HEK293T (cell line): ENCODE results near the gene DDX28.

Source experiments
- CTCF ChIA-PET: fragments of 350-600 bp; formaldehyde crosslinking; extraction: SDS; loops from one replicate; lab custom pipeline; 2021; ENCODE audit warnings: antibody characterized with exemption, inconsistent platforms; lab: Yijun Ruan, JAX
- POLR2A ChIA-PET: fragments of 350-600 bp; formaldehyde crosslinking; extraction: SDS; loops from one replicate; lab custom pipeline; 2020; ENCODE audit warnings: antibody characterized with exemption, inconsistent platforms; lab: Yijun Ruan, JAX
- DNase-seq: peaks from one replicate; pipeline ENCODE4 v3.0.0; 2012; ENCODE audit warnings: mixed read lengths; ENCODE audit errors: extremely low spot score
- ARNT ChIP-seq: fragments of 450-650 bp; IDR thresholded peaks from 2 replicates; pipeline ENCODE4 v1.6.1; 2017; ENCODE audit warnings: mild to moderate bottlenecking
- BHLHE40 ChIP-seq: fragments of 450-650 bp; IDR thresholded peaks from 2 replicates; pipeline ENCODE4 v1.6.1; 2016; ENCODE audit warnings: mild to moderate bottlenecking, moderate library complexity, borderline replicate concordance
- CTBP1 ChIP-seq: fragments of 450-650 bp; IDR thresholded peaks from 2 replicates; pipeline ENCODE4 v1.6.1; 2016; ENCODE audit warnings: borderline replicate concordance
- ELF4 ChIP-seq: fragments of 450-650 bp; IDR thresholded peaks from 2 replicates; pipeline ENCODE4 v1.6.1; 2017; ENCODE audit warnings: antibody characterized with exemption
- FOXA1 ChIP-seq: fragments of 450-650 bp; IDR thresholded peaks from 2 replicates; pipeline ENCODE4 v1.6.1; 2016; ENCODE audit warnings: mild to moderate bottlenecking
- FOXK2 ChIP-seq: fragments of 450-650 bp; IDR thresholded peaks from 2 replicates; pipeline ENCODE4 v1.6.1; 2016; ENCODE audit warnings: mild to moderate bottlenecking
- FOXM1 ChIP-seq: fragments of 450-650 bp; IDR thresholded peaks from 2 replicates; pipeline ENCODE4 v1.6.1; 2017; ENCODE audit warnings: mild to moderate bottlenecking, borderline replicate concordance
- HDGF ChIP-seq: fragments of 450-650 bp; IDR thresholded peaks from 2 replicates; pipeline ENCODE4 v1.6.1; 2017; ENCODE audit warnings: antibody characterized with exemption, borderline replicate concordance
- L3MBTL2 ChIP-seq: fragments of 450-650 bp; conservative IDR thresholded peaks from 2 replicates; pipeline ENCODE4 v1.6.1; 2016; ENCODE audit warnings: mild to moderate bottlenecking
- LEF1 ChIP-seq: fragments of 450-650 bp; IDR thresholded peaks from 2 replicates; pipeline ENCODE4 v1.6.1; 2017; ENCODE audit warnings: mild to moderate bottlenecking, borderline replicate concordance
- NFRKB ChIP-seq: fragments of 450-650 bp; IDR thresholded peaks from 2 replicates; pipeline ENCODE4 v1.6.1; 2016; ENCODE audit warnings: mild to moderate bottlenecking, moderate library complexity
- SP1 ChIP-seq: fragments of 450-650 bp; IDR thresholded peaks from 2 replicates; pipeline ENCODE4 v1.6.1; 2017
- SUZ12 ChIP-seq: fragments of 450-650 bp; IDR thresholded peaks from 2 replicates; pipeline ENCODE4 v1.6.1; 2016; ENCODE audit warnings: mild to moderate bottlenecking
- TARDBP ChIP-seq: fragments of 450-650 bp; IDR thresholded peaks from 2 replicates; pipeline ENCODE4 v1.6.1; 2016
- ZNF384 ChIP-seq: fragments of 450-650 bp; IDR thresholded peaks from 2 replicates; pipeline ENCODE4 v1.6.1; 2016
- TF ChIP-seq, protein P1 (sequence below): fragments of 450-650 bp; IDR thresholded peaks from 2 replicates; pipeline ENCODE4 v1.6.1; 2016

Gene DDX28

DNA sequence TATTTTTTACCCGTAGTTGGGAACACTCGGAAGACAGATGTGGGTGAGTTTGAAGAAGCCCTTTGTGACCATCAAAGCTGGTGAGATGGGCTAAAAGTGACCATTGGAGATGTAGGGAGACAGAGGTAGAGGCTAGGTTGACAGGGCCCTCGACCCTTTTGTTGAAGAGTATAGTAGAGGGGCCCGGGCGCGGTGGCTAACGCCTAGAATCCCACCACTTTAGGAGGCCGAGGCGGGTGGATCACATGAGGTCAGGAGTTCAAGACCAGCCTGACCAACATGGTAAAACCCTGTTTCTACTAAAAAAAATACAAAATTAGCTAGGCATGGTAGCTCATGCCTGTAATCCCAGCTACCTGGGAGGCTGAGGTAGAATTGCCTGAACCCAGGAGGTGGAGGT, 45.9 kb upstream of the DDX28 start:
- CTCF ChIA-PET: interaction anchor here (1.0 kb wide), 1 partner anchor 25 kb away, joined by 3 read pairs; no protein-coding TSS in a partner anchor
- POLR2A ChIA-PET: no interaction called here
- no peak for TF ChIP-seq NFRKB
- TF ChIP-seq LEF1: no peak
- TF ChIP-seq SP1: no peak
- no peak for TF ChIP-seq FOXA1
- TF ChIP-seq BHLHE40: no peak
- no peak for TF ChIP-seq CTBP1
- TF ChIP-seq ARNT: no peak
- TF ChIP-seq HDGF: no peak
- no peak for DNase-seq

DNA sequence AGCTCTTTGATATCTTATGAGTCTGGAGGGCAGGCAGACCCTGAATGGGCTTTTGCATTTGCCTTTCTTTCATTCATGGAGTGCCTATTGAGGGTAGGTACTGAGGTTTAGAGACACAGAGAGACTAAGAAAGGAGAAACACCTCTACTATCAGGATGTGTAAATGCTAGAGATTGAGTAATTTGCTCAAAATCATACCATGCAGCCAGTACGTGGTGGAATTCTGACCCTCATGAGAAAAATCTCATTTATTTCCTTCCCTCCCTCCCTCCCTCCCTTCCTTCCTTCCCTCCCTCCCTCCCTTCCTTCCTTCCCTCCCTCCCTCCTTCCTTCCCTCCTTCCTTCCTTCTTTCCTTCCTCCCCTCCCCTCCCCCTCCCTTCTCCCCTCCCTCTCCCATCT, 43.7 kb upstream of the DDX28 start:
- POLR2A ChIA-PET: no interaction called here
- no peak for DNase-seq
- CTCF ChIA-PET: interaction anchor here (1.5 kb wide), 1 partner anchor 101 kb away, joined by 3 read pairs; no protein-coding TSS in a partner anchor
- TF ChIP-seq FOXA1 (no peak), SP1 (no peak), SUZ12 (no peak), TARDBP (no peak), ZNF384 (no peak), L3MBTL2 (no peak), CTBP1 (no peak), ARNT (no peak), BHLHE40 (no peak), FOXM1 (no peak), NFRKB (no peak)
- TF ChIP-seq, protein P1, sequence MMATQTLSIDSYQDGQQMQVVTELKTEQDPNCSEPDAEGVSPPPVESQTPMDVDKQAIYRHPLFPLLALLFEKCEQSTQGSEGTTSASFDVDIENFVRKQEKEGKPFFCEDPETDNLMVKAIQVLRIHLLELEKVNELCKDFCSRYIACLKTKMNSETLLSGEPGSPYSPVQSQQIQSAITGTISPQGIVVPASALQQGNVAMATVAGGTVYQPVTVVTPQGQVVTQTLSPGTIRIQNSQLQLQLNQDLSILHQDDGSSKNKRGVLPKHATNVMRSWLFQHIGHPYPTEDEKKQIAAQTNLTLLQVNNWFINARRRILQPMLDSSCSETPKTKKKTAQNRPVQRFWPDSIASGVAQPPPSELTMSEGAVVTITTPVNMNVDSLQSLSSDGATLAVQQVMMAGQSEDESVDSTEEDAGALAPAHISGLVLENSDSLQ: no peak

DNA sequence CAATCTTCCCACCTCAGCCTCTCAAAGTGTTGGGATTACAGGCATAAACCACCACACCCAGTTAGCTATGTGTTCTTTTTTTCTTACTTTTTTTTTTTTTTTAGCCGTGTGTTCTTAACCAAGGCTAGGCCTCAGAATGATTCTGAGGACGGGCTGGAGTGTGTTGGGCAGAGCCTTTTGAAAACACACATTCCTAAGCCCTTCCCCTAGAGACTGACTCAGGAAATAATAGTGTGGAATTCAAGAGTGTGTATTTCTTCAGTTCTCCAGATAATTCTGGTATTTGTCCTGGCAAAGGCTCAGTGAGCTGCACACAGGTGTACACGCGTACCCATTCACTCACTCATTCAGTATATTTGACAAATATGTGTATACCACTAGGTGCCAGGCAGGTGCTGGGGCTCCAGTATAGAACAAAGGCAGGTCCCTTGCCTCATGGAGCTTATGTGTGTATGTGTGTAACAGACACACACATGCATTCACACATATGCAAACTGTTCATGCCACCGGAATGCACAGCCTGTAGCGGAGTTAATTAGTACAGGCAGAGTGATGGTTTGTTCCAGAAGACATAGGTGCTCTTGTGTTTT, 42.8 kb upstream of the DDX28 start:
- TF ChIP-seq FOXA1 (no peak), LEF1 (no peak), HDGF (no peak), ELF4 (no peak), SP1 (no peak), NFRKB (no peak), TARDBP (no peak), ARNT (no peak), FOXK2 (no peak), L3MBTL2 (no peak), FOXM1 (no peak), CTBP1 (no peak), ZNF384 (no peak), BHLHE40 (no peak), SUZ12 (no peak)
- TF ChIP-seq, protein P1: no peak
- DNase-seq: no peak

DNA sequence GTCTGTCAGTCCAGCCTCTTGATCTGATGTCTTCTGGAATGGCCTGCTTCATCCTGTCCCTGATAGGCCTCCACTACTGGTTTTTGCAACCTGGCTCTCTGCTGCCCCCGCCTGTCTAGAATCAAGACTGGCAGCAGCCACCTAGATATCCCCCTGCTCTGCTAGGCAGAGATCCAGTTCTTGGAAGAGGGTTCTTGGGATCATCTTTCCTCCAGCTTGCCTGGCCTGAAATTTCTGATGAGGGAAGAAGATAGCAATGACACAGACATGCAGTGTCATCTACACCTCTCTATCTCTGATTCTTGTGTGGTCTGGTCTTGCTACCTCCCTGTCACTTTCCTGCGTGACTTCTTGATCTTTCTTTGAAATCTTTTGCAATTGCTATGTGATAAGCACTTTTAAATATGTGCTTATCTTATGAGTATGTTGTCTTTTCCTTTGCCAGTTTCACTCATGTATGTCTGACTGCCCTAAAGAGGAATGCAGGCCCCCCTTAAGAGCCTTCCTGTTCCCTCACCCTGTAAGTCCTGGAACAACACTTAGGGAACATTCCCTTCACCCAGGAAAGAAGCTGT, 41.8 kb upstream of the DDX28 start:
- DNase-seq: peak; percentile 79
- ChIA-PET POLR2A (no interaction called here), CTCF (interaction anchor here (0.6 to 1.2 kb wide), 4 partner anchors 10 to 212 kb away, joined by 3 to 4 read pairs (median 3); partner anchors contain the start of gene NFATC3)
- TF ChIP-seq, protein P1: peak; percentile 31; the same call in 1 of the 2 replicates
- no peak for TF ChIP-seq HDGF

More for the DNA sequence above, 42.8 kb upstream of the DDX28 start:
- ChIA-PET CTCF (interaction anchor here (0.6 to 1.5 kb wide), 3 partner anchors 19 to 213 kb away, joined by 3 read pairs; partner anchors contain the start of gene NFATC3), POLR2A (no interaction called here)

DNA sequence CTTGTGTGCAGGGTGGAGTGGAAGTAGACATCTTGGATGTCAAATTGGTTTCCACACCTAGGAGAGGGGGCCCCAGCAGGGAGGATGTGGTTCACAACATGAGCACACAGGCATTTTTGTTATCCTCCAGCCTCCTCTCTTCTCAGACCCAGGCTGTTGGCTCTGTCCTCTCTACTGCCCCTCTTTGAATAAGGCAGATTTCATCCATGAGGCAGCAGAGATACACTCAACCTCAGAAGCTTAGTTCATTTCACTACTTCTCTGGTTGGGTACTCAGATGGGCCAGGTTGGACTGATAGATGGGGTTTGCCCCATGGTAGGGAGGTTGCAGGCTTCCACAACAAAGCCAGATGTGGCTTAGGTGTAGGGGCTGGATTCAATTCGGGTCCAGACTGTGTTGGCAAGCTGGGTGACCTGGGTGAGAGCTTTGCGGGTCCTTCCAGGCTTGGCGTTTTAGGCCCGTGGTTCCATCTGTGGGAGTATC, 39.9 kb upstream of the DDX28 start:
- POLR2A ChIA-PET: interaction anchor here (1.4 kb wide), 1 partner anchor 248 kb away, joined by 4 read pairs; the partner anchor contains the start of genes PRMT7 and SLC7A6OS

DNA sequence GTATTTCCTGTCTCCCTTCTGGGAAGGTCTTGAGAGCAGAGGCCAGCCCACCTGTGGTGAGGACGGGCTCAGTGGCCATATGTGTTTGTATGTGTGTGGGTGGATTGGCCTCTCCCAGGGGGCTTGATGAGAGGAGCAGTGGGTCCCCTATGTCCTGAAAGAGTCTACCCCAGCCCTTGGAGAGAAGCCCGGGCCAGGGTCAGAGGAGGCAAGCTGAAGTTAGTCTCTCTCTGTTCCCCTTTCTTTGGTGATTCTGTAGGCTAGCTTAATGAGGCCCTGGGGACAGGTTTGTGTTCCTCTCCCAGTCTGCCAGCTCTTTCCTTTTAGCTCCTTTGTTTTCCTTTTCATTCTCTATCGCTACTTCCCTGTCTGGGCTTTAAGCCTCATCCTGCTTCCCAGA, 38.4 kb upstream of the DDX28 start:
- POLR2A ChIA-PET: no interaction called here

More for the DNA sequence above, 39.9 kb upstream of the DDX28 start:
- no peak for DNase-seq
- no peak for TF ChIP-seq SP1
- CTCF ChIA-PET: no interaction called here

More for the DNA sequence above, 38.4 kb upstream of the DDX28 start:
- DNase-seq: no peak
- CTCF ChIA-PET: no interaction called here
- TF ChIP-seq HDGF: no peak
- TF ChIP-seq, protein P1: no peak
- TF ChIP-seq FOXK2: no peak
- TF ChIP-seq L3MBTL2: no peak
- TF ChIP-seq FOXA1: no peak
